Measurements from ENCODE around the gene SLC22A5. TPM values are rescaled to one million over a fixed set of nuclear protein-coding genes. Genes with fewer than 3 reads are reported as not detected.

Gene SLC22A5
- polyA plus RNA-seq, 2 of the 4 experiments (the other 2 are of a cell fraction): 27.4 to 35.3 TPM

DNA sequence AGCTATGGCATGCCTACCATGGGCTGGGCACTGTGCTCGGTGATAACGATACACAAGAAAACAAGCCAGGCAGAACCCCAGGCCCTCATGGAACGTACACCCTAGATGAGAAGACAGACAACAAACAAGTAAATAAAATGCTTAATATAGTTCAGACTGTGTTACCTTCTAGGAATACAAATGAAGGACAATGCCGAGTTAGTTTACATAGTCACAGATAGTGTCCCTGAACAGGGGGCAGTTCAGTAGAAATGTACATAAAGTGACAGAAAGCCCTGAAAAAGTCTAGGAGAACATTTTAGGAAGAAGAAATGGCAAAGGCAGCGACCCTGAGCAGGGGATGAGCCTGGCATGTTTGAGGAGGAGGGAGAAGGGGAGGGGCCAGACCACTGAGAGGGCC, 21.7 kb downstream of the SLC22A5 start:
- ChIA-PET POLR2A (no interaction called here), CTCF (interaction anchor here (1.9 to 11.6 kb wide), 3 partner anchors 17 to 110 kb away, joined by 6 to 217 read pairs (median 152); partner anchors contain the start of gene IRF1)
- H3K4me3 ChIP-seq: no peak overlapping the region
- ATAC-seq (no peak), FAIRE-seq (no peak), DNase-seq (ENCODE audit: low read depth in 1 of 2, low spot score in 1 of 2) (no peak)
- no peaks in the 10 kb centered on the region for H3K9me3 ChIP-seq
- 44% methylated on average over 5 of the region's 5 CpGs for WGBS (ENCODE audit: missing lambda C conversion rate)
- peaks cover 50% of the 10 kb centered on the region for H3K4me1 ChIP-seq
- peak overlapping the region in 1 of 2 experiments; percentile 92; a peak in 3 of 6 replicates for H3K27ac ChIP-seq
- TF ChIP-seq FOSB (CRISPR knock-in tag; IDR thresholded peaks at IDR 0.05) (no peak), HOXA7 (CRISPR knock-in tag; IDR thresholded peaks at IDR 0.05) (no peak), EHMT2 (IDR thresholded peaks at IDR 0.05; ENCODE audit: low read depth) (no peak), RAD21 (conservative IDR thresholded peaks at IDR 0.05 in 1 of 2, IDR thresholded peaks at IDR 0.05 in 1 of 2) (no peak), TFCP2L1 (CRISPR knock-in tag; IDR thresholded peaks at IDR 0.05) (no peak), EP300 (IDR thresholded peaks at IDR 0.05) (no peak), CBX2 (IDR thresholded peaks at IDR 0.05; ENCODE audit: borderline replicate concordance, low read depth) (no peak), CHD4 (IDR thresholded peaks at IDR 0.05; ENCODE audit: borderline replicate concordance) (no peak), ZFP36 (IDR thresholded peaks at IDR 0.05; ENCODE audit: borderline replicate concordance, partially characterized antibody) (no peak), MYC (IDR thresholded peaks at IDR 0.05; ENCODE audit: borderline replicate concordance, low read length) (no peak), CEBPB (IDR thresholded peaks at IDR 0.05) (no peak), SREBF2 (IDR thresholded peaks at IDR 0.05) (no peak), TP53 (CRISPR knock-in tag; IDR thresholded peaks at IDR 0.05) (no peak)
- TF ChIP-seq, protein P1, sequence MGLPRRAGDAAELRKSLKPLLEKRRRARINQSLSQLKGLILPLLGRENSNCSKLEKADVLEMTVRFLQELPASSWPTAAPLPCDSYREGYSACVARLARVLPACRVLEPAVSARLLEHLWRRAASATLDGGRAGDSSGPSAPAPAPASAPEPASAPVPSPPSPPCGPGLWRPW (IDR thresholded peaks at IDR 0.05): no peak
- TF ChIP-seq, protein P2, sequence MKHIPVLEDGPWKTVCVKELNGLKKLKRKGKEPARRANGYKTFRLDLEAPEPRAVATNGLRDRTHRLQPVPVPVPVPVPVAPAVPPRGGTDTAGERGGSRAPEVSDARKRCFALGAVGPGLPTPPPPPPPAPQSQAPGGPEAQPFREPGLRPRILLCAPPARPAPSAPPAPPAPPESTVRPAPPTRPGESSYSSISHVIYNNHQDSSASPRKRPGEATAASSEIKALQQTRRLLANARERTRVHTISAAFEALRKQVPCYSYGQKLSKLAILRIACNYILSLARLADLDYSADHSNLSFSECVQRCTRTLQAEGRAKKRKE (CRISPR knock-in tag; IDR thresholded peaks at IDR 0.05; ENCODE audit: low read depth): no peak
- peak overlapping the region; percentile 79; the same call in 1 of the 3 replicates for H3K4me2 ChIP-seq

DNA sequence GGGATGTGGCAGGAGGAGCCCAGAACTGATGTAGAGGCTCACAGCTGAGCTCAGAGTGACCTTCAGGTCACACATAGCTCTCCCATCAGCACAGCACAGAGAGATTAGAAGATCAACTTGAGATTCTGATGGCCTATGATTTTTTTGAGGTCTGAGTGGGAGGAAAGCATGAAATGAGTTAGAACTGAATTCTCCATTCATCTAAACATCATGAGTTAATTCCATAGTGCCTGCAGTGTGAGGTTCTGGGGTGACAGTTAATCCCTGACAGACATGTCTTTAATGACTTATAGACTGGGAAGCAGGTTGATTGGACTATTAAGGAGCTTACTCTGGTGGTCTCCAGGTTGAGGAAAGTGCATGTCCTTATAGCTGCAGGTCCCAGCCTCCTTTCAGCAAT, 22.4 kb downstream of the SLC22A5 start:
- Histone ChIP-seq H3K4me2 (no peak overlapping the region), H3K9me3 (no peaks in the 10 kb centered on the region), H3K27ac (peak overlapping the region in 1 of 2 experiments; percentile 92; a peak in 1 of 6 replicates), H3K4me3 (no peak overlapping the region), H3K4me1 (peaks cover 44% of the 10 kb centered on the region)
- ChIA-PET POLR2A (no interaction called here), CTCF (interaction anchor here (0.9 to 11.6 kb wide), 4 partner anchors 17 to 135 kb away, joined by 3 to 217 read pairs (median 78); no protein-coding TSS in a partner anchor)
- DNase-seq (ENCODE audit: low read depth in 1 of 2, low spot score in 1 of 2) (no peak), ATAC-seq (no peak), FAIRE-seq (no peak)
- TF ChIP-seq ZSCAN20 (CRISPR knock-in tag; IDR thresholded peaks at IDR 0.05) (no peak), PHF8 (IDR thresholded peaks at IDR 0.05; ENCODE audit: borderline replicate concordance, low read depth) (no peak), ZNF302 (CRISPR knock-in tag; IDR thresholded peaks at IDR 0.05) (no peak), CBX2 (IDR thresholded peaks at IDR 0.05; ENCODE audit: borderline replicate concordance, low read depth) (no peak), CHD4 (IDR thresholded peaks at IDR 0.05; ENCODE audit: borderline replicate concordance) (no peak), MYC (IDR thresholded peaks at IDR 0.05; ENCODE audit: borderline replicate concordance, low read length) (no peak), POLR2AphosphoS2 (conservative IDR thresholded peaks at IDR 0.05; ENCODE audit: low read length) (no peak), JUNB (IDR thresholded peaks at IDR 0.05) (no peak), EHMT2 (IDR thresholded peaks at IDR 0.05; ENCODE audit: low read depth) (no peak), RNF2 (IDR thresholded peaks at IDR 0.05; ENCODE audit: borderline replicate concordance, low read depth) (no peak), CHD2 (IDR thresholded peaks at IDR 0.05; ENCODE audit: low read length, partially characterized antibody) (no peak), BHLHE40 (IDR thresholded peaks at IDR 0.05; ENCODE audit: low read depth, low read length) (no peak), RFX5 (IDR thresholded peaks at IDR 0.05) (no peak)
- TF ChIP-seq, protein P3, sequence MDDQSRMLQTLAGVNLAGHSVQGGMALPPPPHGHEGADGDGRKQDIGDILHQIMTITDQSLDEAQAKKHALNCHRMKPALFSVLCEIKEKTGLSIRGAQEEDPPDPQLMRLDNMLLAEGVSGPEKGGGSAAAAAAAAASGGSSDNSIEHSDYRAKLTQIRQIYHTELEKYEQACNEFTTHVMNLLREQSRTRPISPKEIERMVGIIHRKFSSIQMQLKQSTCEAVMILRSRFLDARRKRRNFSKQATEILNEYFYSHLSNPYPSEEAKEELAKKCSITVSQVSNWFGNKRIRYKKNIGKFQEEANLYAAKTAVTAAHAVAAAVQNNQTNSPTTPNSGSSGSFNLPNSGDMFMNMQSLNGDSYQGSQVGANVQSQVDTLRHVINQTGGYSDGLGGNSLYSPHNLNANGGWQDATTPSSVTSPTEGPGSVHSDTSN (IDR thresholded peaks at IDR 0.05): no peak
- TF ChIP-seq, protein P1 (IDR thresholded peaks at IDR 0.05): no peak
